ENCODE data around the gene SC5D.

DNA sequence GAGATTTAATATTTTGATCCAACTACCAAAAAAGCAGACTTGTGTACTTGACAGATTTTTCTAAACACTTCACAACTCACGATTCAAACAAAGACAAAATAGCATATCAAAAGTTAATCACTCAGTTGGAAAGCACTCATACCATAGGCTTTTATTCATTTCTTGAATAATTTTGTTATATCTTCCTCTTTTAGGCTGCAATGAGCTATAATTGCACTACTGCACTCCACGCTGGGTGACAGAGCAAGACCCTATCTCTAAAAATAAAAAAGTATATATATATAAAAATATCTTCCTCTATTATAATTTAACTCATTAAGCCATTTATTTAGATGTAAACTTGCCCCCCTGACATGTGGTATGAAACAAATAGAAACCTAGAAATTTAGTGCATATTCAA, 19.9 kb downstream of the SC5D start:
- TF ChIP-seq, protein P1, sequence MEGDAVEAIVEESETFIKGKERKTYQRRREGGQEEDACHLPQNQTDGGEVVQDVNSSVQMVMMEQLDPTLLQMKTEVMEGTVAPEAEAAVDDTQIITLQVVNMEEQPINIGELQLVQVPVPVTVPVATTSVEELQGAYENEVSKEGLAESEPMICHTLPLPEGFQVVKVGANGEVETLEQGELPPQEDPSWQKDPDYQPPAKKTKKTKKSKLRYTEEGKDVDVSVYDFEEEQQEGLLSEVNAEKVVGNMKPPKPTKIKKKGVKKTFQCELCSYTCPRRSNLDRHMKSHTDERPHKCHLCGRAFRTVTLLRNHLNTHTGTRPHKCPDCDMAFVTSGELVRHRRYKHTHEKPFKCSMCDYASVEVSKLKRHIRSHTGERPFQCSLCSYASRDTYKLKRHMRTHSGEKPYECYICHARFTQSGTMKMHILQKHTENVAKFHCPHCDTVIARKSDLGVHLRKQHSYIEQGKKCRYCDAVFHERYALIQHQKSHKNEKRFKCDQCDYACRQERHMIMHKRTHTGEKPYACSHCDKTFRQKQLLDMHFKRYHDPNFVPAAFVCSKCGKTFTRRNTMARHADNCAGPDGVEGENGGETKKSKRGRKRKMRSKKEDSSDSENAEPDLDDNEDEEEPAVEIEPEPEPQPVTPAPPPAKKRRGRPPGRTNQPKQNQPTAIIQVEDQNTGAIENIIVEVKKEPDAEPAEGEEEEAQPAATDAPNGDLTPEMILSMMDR (IDR thresholded peaks at IDR 0.05) = no peak
- no peak for TF ChIP-seq POLR2A (IDR thresholded peaks at IDR 0.05)
